Calu3 (cell line): ENCODE results near the gene BRICD5. TPM values are rescaled to one million over a fixed set of nuclear protein-coding genes. Genes with fewer than 3 reads are reported as not detected.

ENCODE experiments used
- BruUV-seq: library from RNA; stranded (reverse); fragments of 400-500 nt; replicated peaks from 2 replicates; lab custom pipeline; 2021; lab: Mats Ljungman, UMichigan
- CTCF ChIA-PET: fragments of 300-600 bp; sonication (Branson Sonifier 250); formaldehyde crosslinking; loops from one replicate; lab custom pipeline; 2022; ENCODE audit warnings: antibody characterized with exemption; lab: Charles Lee
- DNase-seq: peaks from one replicate; pipeline ENCODE4 v3.0.0; 2022
- H3K27ac Mint-ChIP-seq: one replicate; pipeline ENCODE4 v1.8.0; 2022; ENCODE audit warnings: mixed read lengths; ENCODE audit not compliant: unreplicated experiment
- H3K27me3 Mint-ChIP-seq: one replicate; pipeline ENCODE4 v1.8.0; 2022; ENCODE audit warnings: mixed read lengths; ENCODE audit not compliant: unreplicated experiment
- H3K36me3 Mint-ChIP-seq: one replicate; pipeline ENCODE4 v1.8.0; 2022; ENCODE audit warnings: mild to moderate bottlenecking, moderate library complexity, mixed read lengths; ENCODE audit not compliant: insufficient read depth, unreplicated experiment
- H3K4me1 Mint-ChIP-seq: one replicate; pipeline ENCODE4 v1.8.0; 2022; ENCODE audit warnings: mild to moderate bottlenecking, low read depth, mixed read lengths; ENCODE audit not compliant: unreplicated experiment
- H3K4me3 Mint-ChIP-seq: one replicate; pipeline ENCODE4 v1.8.0; 2022; ENCODE audit warnings: mild to moderate bottlenecking, low read depth, moderate library complexity, mixed read lengths; ENCODE audit not compliant: unreplicated experiment
- H3K9me3 Mint-ChIP-seq: one replicate; pipeline ENCODE4 v1.8.0; 2022; ENCODE audit warnings: low read depth, mixed read lengths; ENCODE audit not compliant: unreplicated experiment
- intact Hi-C: fragments of 100-400 bp; cut with micrococcal nuclease; formaldehyde crosslinking; loops from one replicate; pipeline ENCODE4 v1.10.0; 2022; ENCODE audit not compliant: unreplicated experiment
- total RNA-seq: library from RNA; stranded (reverse); gene quantifications from 2 replicates; pipeline ENCODE4 v1.2.3, GENCODE V29; 2022
- TF ChIP-seq, protein P1 (sequence below): fragments of 200-600 bp; IDR thresholded peaks from one replicate; pipeline ENCODE4 v1.8.0; 2022; ENCODE audit warnings: antibody characterized with exemption; ENCODE audit not compliant: unreplicated experiment

Gene BRICD5
- total RNA-seq, 1 experiment from 2014 or later: 17.3 TPM

DNA sequence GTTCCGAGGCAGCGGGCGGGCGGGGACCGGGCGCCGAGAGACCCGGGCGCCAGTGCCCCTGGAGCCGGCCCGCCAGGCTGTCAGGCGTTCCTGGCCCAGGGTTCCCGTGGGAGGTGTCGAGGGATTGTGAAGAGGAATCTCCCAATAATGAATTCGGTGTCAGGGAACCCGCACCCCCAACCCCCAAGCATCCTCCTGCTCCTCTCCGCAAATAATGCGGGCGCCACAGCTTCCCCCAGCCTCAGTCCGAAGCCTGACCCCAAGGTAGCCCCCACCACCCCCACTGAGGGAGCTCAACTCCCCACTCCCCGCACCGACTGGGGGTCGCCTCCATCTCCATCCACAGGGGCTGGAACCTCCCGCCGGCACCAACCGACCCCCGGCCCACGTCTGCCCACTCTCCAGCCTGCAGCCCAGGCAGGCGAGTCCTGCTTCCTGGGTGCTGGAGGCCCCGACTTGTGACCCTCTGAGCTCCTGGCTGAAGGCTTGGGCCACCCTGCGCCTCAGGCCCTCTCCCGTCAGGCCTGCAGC lies 13.6 kb downstream of the BRICD5 start:
- peaks cover 20% of the 10 kb centered on the region for H3K36me3 Mint-ChIP-seq
- H3K4me1 Mint-ChIP-seq: peaks cover 10% of the 10 kb centered on the region
- CTCF ChIA-PET: interaction anchor here (0.7 kb wide), 1 partner anchor 154 kb away, joined by 3 read pairs; no protein-coding TSS in a partner anchor
- no peaks in the 10 kb centered on the region for H3K9me3 Mint-ChIP-seq
- TF ChIP-seq, protein P1, sequence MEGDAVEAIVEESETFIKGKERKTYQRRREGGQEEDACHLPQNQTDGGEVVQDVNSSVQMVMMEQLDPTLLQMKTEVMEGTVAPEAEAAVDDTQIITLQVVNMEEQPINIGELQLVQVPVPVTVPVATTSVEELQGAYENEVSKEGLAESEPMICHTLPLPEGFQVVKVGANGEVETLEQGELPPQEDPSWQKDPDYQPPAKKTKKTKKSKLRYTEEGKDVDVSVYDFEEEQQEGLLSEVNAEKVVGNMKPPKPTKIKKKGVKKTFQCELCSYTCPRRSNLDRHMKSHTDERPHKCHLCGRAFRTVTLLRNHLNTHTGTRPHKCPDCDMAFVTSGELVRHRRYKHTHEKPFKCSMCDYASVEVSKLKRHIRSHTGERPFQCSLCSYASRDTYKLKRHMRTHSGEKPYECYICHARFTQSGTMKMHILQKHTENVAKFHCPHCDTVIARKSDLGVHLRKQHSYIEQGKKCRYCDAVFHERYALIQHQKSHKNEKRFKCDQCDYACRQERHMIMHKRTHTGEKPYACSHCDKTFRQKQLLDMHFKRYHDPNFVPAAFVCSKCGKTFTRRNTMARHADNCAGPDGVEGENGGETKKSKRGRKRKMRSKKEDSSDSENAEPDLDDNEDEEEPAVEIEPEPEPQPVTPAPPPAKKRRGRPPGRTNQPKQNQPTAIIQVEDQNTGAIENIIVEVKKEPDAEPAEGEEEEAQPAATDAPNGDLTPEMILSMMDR: no peak
- no peak overlapping the region for H3K27ac Mint-ChIP-seq
- peak overlapping the region; percentile 62 for H3K4me3 Mint-ChIP-seq
- intact Hi-C loops: no loop called here
- H3K27me3 Mint-ChIP-seq: peaks cover 96% of the 10 kb centered on the region
- BruUV-seq: no TSS peak
- no peak for DNase-seq

- Mint-ChIP-seq H3K27ac (no peak within 1 kb of the TSS), H3K4me3 (peak within 1 kb of the TSS; percentile 62), H3K36me3 (peaks cover 20% of the 10 kb centered on the region), H3K27me3 (peaks cover 96% of the 10 kb centered on the region), H3K4me1 (peaks cover 10% of the 10 kb centered on the region), H3K9me3 (no peaks in the 10 kb centered on the region)
- DNase-seq: peak; percentile 36
- CTCF ChIA-PET: interaction anchor here (2.4 kb wide), 1 partner anchor 305 kb away, joined by 9 read pairs; no protein-coding TSS in a partner anchor
- TF ChIP-seq, protein P1: no peak
- intact Hi-C loops: no loop called here
- no TSS peak for BruUV-seq
Measured at GRCh38 chr16:2196162-2196980, 14.3 kb downstream of the BRICD5 start, which contains the start of gene CASKIN1. Gene CASKIN1, minus strand, starts transcription at chr16:2196605. Its CDS starts 173 bp downstream, at chr16:2196432.

GRCh38 chr16:2195322-2196161 lies 15.1 kb downstream of the BRICD5 start:
- peaks cover 20% of the 10 kb centered on the region for H3K36me3 Mint-ChIP-seq
- peaks cover 10% of the 10 kb centered on the region for H3K4me1 Mint-ChIP-seq
- no peaks in the 10 kb centered on the region for H3K9me3 Mint-ChIP-seq
- H3K27ac Mint-ChIP-seq: no peak overlapping the region
- TF ChIP-seq, protein P1: no peak
- intact Hi-C loops: no loop called here
- CTCF ChIA-PET: interaction anchor here (0.8 to 2.4 kb wide), 10 partner anchors 8 to 469 kb away, joined by 3 to 27 read pairs (median 4); partner anchors contain the start of genes ECI1, PGP and TRAF7
- peak overlapping the region; percentile 58 for H3K4me3 Mint-ChIP-seq
- peaks cover 92% of the 10 kb centered on the region for H3K27me3 Mint-ChIP-seq
- BruUV-seq: no TSS peak
- DNase-seq: no peak

DNA sequence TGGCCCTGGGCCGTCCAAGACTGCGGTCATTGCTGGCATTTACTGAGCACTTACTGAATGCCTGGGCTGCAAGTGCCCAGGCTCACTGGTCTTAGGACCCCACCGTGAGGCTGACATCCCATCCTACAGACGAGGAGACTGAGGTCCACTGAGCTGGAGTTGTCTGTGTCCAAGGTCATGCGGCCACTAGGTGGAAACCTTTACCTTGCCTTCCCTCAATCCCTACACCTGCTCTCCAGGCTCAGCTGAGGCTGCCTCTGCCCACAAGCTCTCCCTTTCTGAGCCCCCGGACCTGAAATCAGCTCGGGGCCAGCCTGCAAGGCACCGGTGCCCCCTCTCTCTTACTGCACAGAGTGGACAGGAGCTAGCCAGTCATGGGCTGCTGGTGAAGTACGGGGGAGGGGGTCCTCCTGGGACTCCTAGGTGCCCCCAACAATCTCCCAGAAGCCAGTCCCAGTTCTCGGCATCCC lies 15.8 kb downstream of the BRICD5 start:
- intact Hi-C loops: no loop called here
- TF ChIP-seq, protein P1: peak; percentile 76
- Mint-ChIP-seq H3K27ac (no peak overlapping the region), H3K4me1 (peaks cover 10% of the 10 kb centered on the region), H3K4me3 (peak overlapping the region; percentile 58), H3K9me3 (no peaks in the 10 kb centered on the region), H3K36me3 (peaks cover 20% of the 10 kb centered on the region), H3K27me3 (peaks cover 85% of the 10 kb centered on the region)
- BruUV-seq: no TSS peak
- peak; percentile 77 for DNase-seq
- CTCF ChIA-PET: interaction anchor here (0.8 to 2.4 kb wide), 11 partner anchors 8 to 470 kb away, joined by 3 to 27 read pairs (median 4); partner anchors contain the start of genes ECI1, PGP and TRAF7
